Smooth muscle cell (in vitro differentiated cells): ENCODE data around the gene ENPP7. TPM values are rescaled to one million over a fixed set of nuclear protein-coding genes. Genes with fewer than 3 reads are reported as not detected.

ENCODE experiments used
- DNase-seq: peaks from one replicate; lab custom pipeline; 2025; ENCODE audit not compliant: unreplicated experiment; lab: John Stamatoyannopoulos, UW
- H2AFZ ChIP-seq: fragments of 200-600 bp; sonication (generic); 2 replicates; pipeline ENCODE4 v1.6.0; 2016; ENCODE audit warnings: antibody characterized with exemption, low read depth, mild to moderate bottlenecking
- H3F3A ChIP-seq: fragments of 200-600 bp; sonication (generic); 2 replicates; pipeline ENCODE4 v1.6.0; 2017; ENCODE audit warnings: antibody characterized with exemption, low read depth
- H3K27ac ChIP-seq: fragments of 200-600 bp; sonication (generic); 2 replicates; pipeline ENCODE4 v1.5.1; 2016; ENCODE audit warnings: low read depth, mild to moderate bottlenecking
- H3K27me3 ChIP-seq: fragments of 200-600 bp; sonication (generic); 2 replicates; pipeline ENCODE4 v1.6.1; 2016; ENCODE audit warnings: low read depth, mild to moderate bottlenecking
- H3K36me3 ChIP-seq: fragments of 200-600 bp; sonication (generic); 2 replicates; pipeline ENCODE4 v1.5.1; 2016; ENCODE audit warnings: low read depth
- H3K4me1 ChIP-seq: fragments of 200-600 bp; sonication (generic); 2 replicates; pipeline ENCODE4 v1.5.1; 2016; ENCODE audit warnings: low read depth
- H3K4me2 ChIP-seq: fragments of 200-600 bp; sonication (generic); 2 replicates; pipeline ENCODE4 v1.6.0; 2016; ENCODE audit warnings: mild to moderate bottlenecking
- H3K4me3 ChIP-seq: fragments of 200-600 bp; sonication (generic); 2 replicates; pipeline ENCODE4 v1.5.1; 2016; ENCODE audit warnings: mild to moderate bottlenecking
- H3K79me2 ChIP-seq: fragments of 200-600 bp; sonication (generic); 2 replicates; pipeline ENCODE4 v1.6.0; 2016; ENCODE audit warnings: low read depth, mild to moderate bottlenecking
- H3K9ac ChIP-seq: fragments of 200-600 bp; sonication (generic); 2 replicates; pipeline ENCODE4 v1.6.0; 2016; ENCODE audit warnings: low read depth
- H3K9me3 ChIP-seq: fragments of 200-600 bp; sonication (generic); replicated peaks from 2 replicates; pipeline ENCODE4 v1.5.1; 2016; ENCODE audit warnings: low read depth
- H4K20me1 ChIP-seq: fragments of 200-600 bp; sonication (generic); 2 replicates; pipeline ENCODE4 v1.6.0; 2016; ENCODE audit warnings: low read depth
- WGBS: methylation state at CpG from one replicate; pipeline ENCODE4 v1.1.7; 2016; ENCODE audit warnings: low lambda C conversion rate; 5-methylcytosine and 5-hydroxymethylcytosine counted together
- polyA plus RNA-seq: library from polyadenylated mRNA; unstranded; fragments of >200 nt; fragmentation: Nextera tagmentation; extraction: Ambion mirVana; gene quantifications from 2 replicates; pipeline ENCODE4 v1.2.1, GENCODE V29; 2016
- total RNA-seq: library from RNA; depleted of rRNA; stranded (reverse); fragments of >200 nt; gene quantifications from 2 replicates; pipeline ENCODE4 v1.2.3, GENCODE V29; 2014
- TF ChIP-seq, protein P1 (sequence below): fragments of 200-600 bp; sonication (generic); IDR thresholded peaks from 2 replicates; pipeline ENCODE4 v1.5.1; 2017; ENCODE audit warnings: borderline replicate concordance, mild to moderate bottlenecking, antibody characterized with exemption; ENCODE audit not compliant: insufficient read depth, poor library complexity, severe bottlenecking

The ENPP7 gene
- total and polyA plus RNA-seq, 2 experiments from 2014 or later: not detected

DNA sequence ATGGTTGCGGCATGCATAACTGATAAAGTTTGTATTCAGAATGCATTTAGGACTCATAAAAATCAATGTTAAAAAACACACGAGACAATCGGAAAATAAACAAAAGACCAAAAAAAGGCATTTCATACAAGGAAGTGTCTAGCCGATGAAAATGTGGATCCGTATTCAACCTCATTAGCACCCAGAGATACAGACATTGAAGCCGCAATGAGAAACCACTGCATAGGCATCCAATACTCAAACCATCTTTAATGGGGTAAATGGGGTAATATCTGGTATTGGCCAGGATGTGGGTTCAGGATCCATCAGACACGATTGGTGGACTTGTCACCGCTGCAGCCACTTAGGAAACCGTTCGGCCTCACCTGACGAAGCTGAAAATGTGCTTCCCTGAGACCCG, 47.4 kb upstream of the ENPP7 start:
- Histone ChIP-seq H3K27ac (no peak overlapping the region), H3K4me2 (no peak overlapping the region), H3K4me1 (no peaks in the 10 kb centered on the region), H3K9me3 (no peaks in the 10 kb centered on the region), H3F3A (no peaks in the 10 kb centered on the region), H3K4me3 (no peak overlapping the region), H3K79me2 (no peaks in the 10 kb centered on the region), H3K36me3 (no peaks in the 10 kb centered on the region), H3K27me3 (no peaks in the 10 kb centered on the region), H2AFZ (no peak overlapping the region), H4K20me1 (no peaks in the 10 kb centered on the region), H3K9ac (no peak overlapping the region)
- WGBS: 93% methylated on average over 12 of the region's 12 CpGs
- DNase-seq: no peak
- TF ChIP-seq, protein P1, sequence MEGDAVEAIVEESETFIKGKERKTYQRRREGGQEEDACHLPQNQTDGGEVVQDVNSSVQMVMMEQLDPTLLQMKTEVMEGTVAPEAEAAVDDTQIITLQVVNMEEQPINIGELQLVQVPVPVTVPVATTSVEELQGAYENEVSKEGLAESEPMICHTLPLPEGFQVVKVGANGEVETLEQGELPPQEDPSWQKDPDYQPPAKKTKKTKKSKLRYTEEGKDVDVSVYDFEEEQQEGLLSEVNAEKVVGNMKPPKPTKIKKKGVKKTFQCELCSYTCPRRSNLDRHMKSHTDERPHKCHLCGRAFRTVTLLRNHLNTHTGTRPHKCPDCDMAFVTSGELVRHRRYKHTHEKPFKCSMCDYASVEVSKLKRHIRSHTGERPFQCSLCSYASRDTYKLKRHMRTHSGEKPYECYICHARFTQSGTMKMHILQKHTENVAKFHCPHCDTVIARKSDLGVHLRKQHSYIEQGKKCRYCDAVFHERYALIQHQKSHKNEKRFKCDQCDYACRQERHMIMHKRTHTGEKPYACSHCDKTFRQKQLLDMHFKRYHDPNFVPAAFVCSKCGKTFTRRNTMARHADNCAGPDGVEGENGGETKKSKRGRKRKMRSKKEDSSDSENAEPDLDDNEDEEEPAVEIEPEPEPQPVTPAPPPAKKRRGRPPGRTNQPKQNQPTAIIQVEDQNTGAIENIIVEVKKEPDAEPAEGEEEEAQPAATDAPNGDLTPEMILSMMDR: no peak

DNA sequence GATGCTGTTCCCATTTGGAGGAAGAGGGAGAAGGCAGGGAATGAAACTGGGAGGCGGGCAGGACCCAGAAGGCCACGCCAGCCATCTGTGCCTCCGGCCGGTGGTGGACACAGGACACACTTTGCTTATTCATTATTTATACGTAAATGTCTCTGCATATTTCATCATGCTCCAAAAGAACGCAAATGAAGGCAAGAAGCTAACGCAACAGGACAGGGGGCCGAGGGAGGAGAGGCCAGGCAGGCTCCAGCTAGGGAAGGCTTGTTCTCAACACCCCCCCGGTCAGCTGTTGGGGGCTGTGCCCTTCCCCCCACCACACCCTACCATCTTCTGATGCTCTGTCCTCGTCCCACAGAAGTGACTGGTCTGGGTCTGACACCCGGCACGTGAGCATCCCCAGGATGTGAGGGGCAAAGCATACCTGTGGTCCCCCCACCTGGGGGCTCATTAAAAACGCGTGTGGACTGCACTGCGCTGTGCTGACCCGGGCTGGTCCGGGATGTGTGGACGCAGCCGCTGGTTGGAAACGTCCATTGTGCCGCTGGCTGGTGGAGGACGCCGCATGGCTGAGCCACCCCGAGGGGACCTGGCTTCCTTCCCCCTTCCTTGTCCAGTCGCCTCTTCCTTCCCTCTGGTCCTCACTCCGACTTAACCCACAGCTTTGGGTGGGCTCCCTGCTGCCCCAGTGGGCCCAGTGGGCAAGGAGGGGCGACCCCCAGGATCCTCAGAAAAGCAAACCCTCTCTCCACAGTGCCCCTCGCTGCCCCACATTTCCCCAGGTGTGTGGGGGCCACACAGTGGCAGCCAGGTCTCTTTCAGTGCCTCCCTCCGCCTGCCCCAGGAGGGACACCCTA, 46.4 kb upstream of the ENPP7 start:
- 88% methylated on average over 29 of the region's 29 CpGs for WGBS
- Histone ChIP-seq H3F3A (no peaks in the 10 kb centered on the region), H3K9me3 (no peaks in the 10 kb centered on the region), H3K79me2 (no peaks in the 10 kb centered on the region), H3K9ac (no peak overlapping the region), H3K27me3 (no peaks in the 10 kb centered on the region), H3K4me3 (no peak overlapping the region), H2AFZ (no peak overlapping the region), H3K27ac (no peak overlapping the region), H3K36me3 (no peaks in the 10 kb centered on the region), H4K20me1 (no peaks in the 10 kb centered on the region), H3K4me1 (no peaks in the 10 kb centered on the region), H3K4me2 (no peak overlapping the region)
- TF ChIP-seq, protein P1: no peak
- DNase-seq: no peak

DNA sequence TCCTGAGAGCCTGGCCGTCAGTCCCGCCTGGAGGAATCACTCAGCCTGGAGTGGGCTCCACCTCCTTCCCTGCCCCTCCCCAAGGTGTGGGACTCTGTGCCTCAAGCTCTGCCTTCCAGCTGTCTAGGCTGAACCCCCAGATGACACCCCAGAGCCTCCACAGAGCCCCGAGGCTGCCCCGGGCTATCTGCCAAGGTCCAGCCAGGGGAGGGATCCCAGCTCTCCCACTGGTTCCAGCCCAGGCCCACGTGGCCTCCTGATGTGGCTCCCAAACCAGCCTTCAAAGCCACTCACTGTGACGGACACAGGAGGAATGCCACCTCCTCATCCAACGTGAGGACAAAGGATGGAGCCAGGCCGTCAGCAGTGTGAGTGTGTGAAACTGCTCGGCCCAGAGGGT, 45.6 kb upstream of the ENPP7 start:
- Histone ChIP-seq H3F3A (no peaks in the 10 kb centered on the region), H3K9ac (no peak overlapping the region), H3K27ac (no peak overlapping the region), H3K27me3 (peaks cover 2% of the 10 kb centered on the region), H3K9me3 (no peaks in the 10 kb centered on the region), H3K79me2 (no peaks in the 10 kb centered on the region), H2AFZ (no peak overlapping the region), H3K4me3 (no peak overlapping the region), H4K20me1 (no peaks in the 10 kb centered on the region), H3K36me3 (no peaks in the 10 kb centered on the region), H3K4me2 (no peak overlapping the region), H3K4me1 (no peaks in the 10 kb centered on the region)
- no peak for DNase-seq
- TF ChIP-seq, protein P1: no peak
- 86% methylated on average over 9 of the region's 9 CpGs for WGBS

DNA sequence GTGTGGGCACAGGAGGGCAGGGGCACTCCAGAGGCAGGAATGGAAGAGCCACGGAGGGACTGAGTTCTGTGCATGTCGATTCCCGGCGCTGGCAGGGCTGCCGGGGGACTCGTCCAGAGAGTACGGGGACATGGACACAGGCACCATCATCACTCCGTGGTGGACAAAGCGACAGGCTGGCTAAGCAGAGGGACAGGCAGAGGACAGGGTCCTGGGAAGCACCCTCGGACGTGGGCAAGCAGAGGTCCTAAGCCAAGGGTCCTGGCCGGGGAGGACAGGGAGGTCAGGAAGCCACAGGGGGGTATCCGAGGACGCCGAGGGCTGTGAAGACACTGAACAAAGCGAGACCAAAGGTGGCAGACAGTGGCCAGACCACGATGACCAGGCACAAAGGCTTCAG, 44.3 kb upstream of the ENPP7 start:
- Histone ChIP-seq H3K4me3 (no peak overlapping the region), H2AFZ (no peak overlapping the region), H3K4me2 (no peak overlapping the region), H3K27me3 (peaks cover 2% of the 10 kb centered on the region), H3K27ac (no peak overlapping the region), H3K36me3 (no peaks in the 10 kb centered on the region), H3K9ac (no peak overlapping the region), H3F3A (no peaks in the 10 kb centered on the region), H4K20me1 (no peaks in the 10 kb centered on the region), H3K9me3 (no peaks in the 10 kb centered on the region), H3K79me2 (no peaks in the 10 kb centered on the region), H3K4me1 (no peaks in the 10 kb centered on the region)
- TF ChIP-seq, protein P1: no peak
- 93% methylated on average over 17 of the region's 17 CpGs for WGBS
- DNase-seq: no peak
